Mucosa of rectum (tissue), 2 donors: ENCODE measurements around the gene STK24.
"Not testable (repeated sequence)": the region's sequence is repeated elsewhere in the genome, so short reads cannot be mapped to it uniquely, and the experiment has no call there.

Experiments
- H3K27ac ChIP-seq, 2 donors: one replicate each; pipeline ENCODE4 v1.7.0; 2013; ENCODE audit warnings: inconsistent platforms in 2 of 2, low read depth in 2 of 2, low read length in 2 of 2
- H3K27me3 ChIP-seq, 2 donors: one replicate each; pipeline ENCODE4 v1.7.0; 2013; ENCODE audit warnings: low read length in 2 of 2; ENCODE audit not compliant: control insufficient read depth in 2 of 2, insufficient read depth in 2 of 2
- H3K36me3 ChIP-seq, 2 donors: one replicate each; pipeline ENCODE4 v1.7.0; 2013; ENCODE audit warnings: low read length in 2 of 2; ENCODE audit not compliant: control insufficient read depth in 2 of 2, insufficient read depth in 2 of 2
- H3K4me1 ChIP-seq, 2 donors: one replicate each; pipeline ENCODE4 v1.7.0; 2013; ENCODE audit warnings: low read length in 2 of 2, mild to moderate bottlenecking in 1 of 2; ENCODE audit not compliant: control insufficient read depth in 2 of 2, insufficient read depth in 2 of 2
- H3K4me3 ChIP-seq, 2 donors: one replicate each; pipeline ENCODE4 v1.7.0; 2013; ENCODE audit warnings: low read length in 2 of 2
- H3K9ac ChIP-seq, 2 donors: one replicate each; pipeline ENCODE4 v1.7.0; 2013; ENCODE audit warnings: low read length in 2 of 2, low read depth in 1 of 2, mild to moderate bottlenecking in 1 of 2
- H3K9me3 ChIP-seq, 2 donors: one replicate each; pipeline ENCODE4 v1.7.0; 2013; ENCODE audit warnings: low read length in 2 of 2; ENCODE audit not compliant: control insufficient read depth in 2 of 2
- donor health status: healthy.
- donor health status: Normal muscosa, but diverticular disease.

Gene STK24

GRCh38 chr13:98576963-98577835 lies at the start of gene STK24:
STK24 (minus strand) TSS chr13:98577107; CDS start chr13:98576786, 321 bp downstream.
- H3K9ac ChIP-seq = peak within 1 kb of the TSS; percentile 87 to 94
- peak within 1 kb of the TSS; percentile 96 to 97 for H3K27ac ChIP-seq
- H3K9me3 ChIP-seq = no peaks in the 10 kb centered on the region
- no peaks in the 10 kb centered on the region for H3K27me3 ChIP-seq
- H3K36me3 ChIP-seq = no peaks in the 10 kb centered on the region
- peak within 1 kb of the TSS; percentile 85 to 90 for H3K4me3 ChIP-seq
- peaks cover 24 to 27% of the 10 kb centered on the region in 2 donors for H3K4me1 ChIP-seq

- H3K4me1 ChIP-seq = no peaks in the 10 kb centered on the region
- H3K36me3 ChIP-seq = no peaks in the 10 kb centered on the region
- H3K4me3 ChIP-seq = no peak overlapping the region
- no peaks in the 10 kb centered on the region for H3K9me3 ChIP-seq
- H3K9ac ChIP-seq = no peak overlapping the region
- H3K27ac ChIP-seq = no peak overlapping the region
- no peaks in the 10 kb centered on the region for H3K27me3 ChIP-seq
Measured at GRCh38 chr13:98626298-98626935, 49.5 kb upstream of the STK24 start.

GRCh38 chr13:98624589-98624988 lies 47.7 kb upstream of the STK24 start:
- H3K27me3 ChIP-seq, H3K4me3 ChIP-seq, H3K9me3 ChIP-seq, H3K36me3 ChIP-seq, H3K27ac ChIP-seq, H3K9ac ChIP-seq, H3K4me1 ChIP-seq: not testable (repeated sequence)

- no peaks in the 10 kb centered on the region for H3K4me1 ChIP-seq
- no peaks in the 10 kb centered on the region for H3K27me3 ChIP-seq
- no peaks in the 10 kb centered on the region for H3K36me3 ChIP-seq
Measured at GRCh38 chr13:98622931-98623331, 46.0 kb upstream of the STK24 start.

GRCh38 chr13:98619556-98619955 lies 42.6 kb upstream of the STK24 start:
- Histone ChIP-seq H3K9ac (no peak overlapping the region), H3K4me3 (no peak overlapping the region), H3K36me3 (no peaks in the 10 kb centered on the region), H3K27me3 (no peaks in the 10 kb centered on the region), H3K27ac (no peak overlapping the region), H3K4me1 (no peaks in the 10 kb centered on the region), H3K9me3 (no peaks in the 10 kb centered on the region)

More at GRCh38 chr13:98622931-98623331, 46.0 kb upstream of the STK24 start:
- H3K9ac ChIP-seq = no peak overlapping the region
- H3K9me3 ChIP-seq = no peaks in the 10 kb centered on the region
- H3K27ac ChIP-seq = no peak overlapping the region
- no peak overlapping the region for H3K4me3 ChIP-seq

- H3K4me1 ChIP-seq, H3K4me3 ChIP-seq, H3K27me3 ChIP-seq, H3K27ac ChIP-seq, H3K36me3 ChIP-seq, H3K9me3 ChIP-seq, H3K9ac ChIP-seq: not testable (repeated sequence)
Measured at GRCh38 chr13:98615595-98615994, 38.7 kb upstream of the STK24 start.

- Histone ChIP-seq H3K36me3 (no peaks in the 10 kb centered on the region), H3K9ac (no peak overlapping the region), H3K4me3 (no peak overlapping the region), H3K9me3 (no peaks in the 10 kb centered on the region), H3K4me1 (no peaks in the 10 kb centered on the region), H3K27me3 (no peaks in the 10 kb centered on the region), H3K27ac (no peak overlapping the region)
Measured at GRCh38 chr13:98613591-98613990, 36.7 kb upstream of the STK24 start.

GRCh38 chr13:98609756-98610155 lies 32.8 kb upstream of the STK24 start:
- no peak overlapping the region for H3K27ac ChIP-seq
- H3K9me3 ChIP-seq = no peaks in the 10 kb centered on the region
- no peaks in the 10 kb centered on the region for H3K36me3 ChIP-seq
- no peak overlapping the region for H3K4me3 ChIP-seq
- H3K27me3 ChIP-seq = no peaks in the 10 kb centered on the region
- no peak overlapping the region for H3K9ac ChIP-seq
- no peaks in the 10 kb centered on the region for H3K4me1 ChIP-seq

GRCh38 chr13:98606296-98606695 lies 29.4 kb upstream of the STK24 start:
- no peaks in the 10 kb centered on the region for H3K27me3 ChIP-seq
- H3K9me3 ChIP-seq = no peaks in the 10 kb centered on the region
- H3K36me3 ChIP-seq = no peaks in the 10 kb centered on the region
- no peak overlapping the region for H3K27ac ChIP-seq
- no peak overlapping the region for H3K4me3 ChIP-seq
- no peaks in the 10 kb centered on the region for H3K4me1 ChIP-seq
- no peak overlapping the region for H3K9ac ChIP-seq

GRCh38 chr13:98599502-98600328 lies 22.8 kb upstream of the STK24 start:
- H3K27ac ChIP-seq = no peak overlapping the region
- H3K4me3 ChIP-seq = no peak overlapping the region
- H3K9ac ChIP-seq = no peak overlapping the region
- no peaks in the 10 kb centered on the region for H3K4me1 ChIP-seq
- no peaks in the 10 kb centered on the region for H3K36me3 ChIP-seq
- no peaks in the 10 kb centered on the region for H3K27me3 ChIP-seq
- H3K9me3 ChIP-seq = no peaks in the 10 kb centered on the region
